Glomerular visceral epithelial cell (primary cell): ENCODE data around the gene PRDM13.
"Not testable (repeated sequence)": the region's sequence is repeated elsewhere in the genome, so short reads cannot be mapped to it uniquely, and the experiment has no call there.

ENCODE experiments used
- DNase-seq: peaks from one replicate; pipeline ENCODE4 v3.0.0-alpha.2; 2016; ENCODE audit errors: extremely low spot score

PRDM13 gene

GRCh38 chr6:99629293-99629692 lies 22.7 kb downstream of the PRDM13 start:
- DNase-seq, result no peak

DNA sequence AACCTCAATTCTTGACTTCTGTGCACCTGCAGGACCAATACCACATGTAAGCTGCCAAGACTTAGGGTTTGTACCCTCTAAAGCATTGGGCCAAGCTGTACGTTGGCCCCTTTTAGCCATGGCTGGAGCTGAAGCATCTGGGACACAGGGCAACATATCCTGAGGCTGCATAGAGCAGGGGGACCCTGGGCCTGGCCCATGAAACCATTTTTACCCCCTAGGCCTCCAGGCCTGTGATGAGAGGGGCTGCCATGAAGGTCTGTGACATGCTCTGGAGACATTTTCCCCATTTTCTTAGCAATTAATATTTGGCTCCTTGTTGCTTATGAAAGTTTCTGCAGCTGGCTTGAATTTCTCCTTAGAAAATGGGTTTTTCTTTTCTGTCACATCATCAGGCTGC lies 31.0 kb downstream of the PRDM13 start:
- DNase-seq, result no peak

DNA sequence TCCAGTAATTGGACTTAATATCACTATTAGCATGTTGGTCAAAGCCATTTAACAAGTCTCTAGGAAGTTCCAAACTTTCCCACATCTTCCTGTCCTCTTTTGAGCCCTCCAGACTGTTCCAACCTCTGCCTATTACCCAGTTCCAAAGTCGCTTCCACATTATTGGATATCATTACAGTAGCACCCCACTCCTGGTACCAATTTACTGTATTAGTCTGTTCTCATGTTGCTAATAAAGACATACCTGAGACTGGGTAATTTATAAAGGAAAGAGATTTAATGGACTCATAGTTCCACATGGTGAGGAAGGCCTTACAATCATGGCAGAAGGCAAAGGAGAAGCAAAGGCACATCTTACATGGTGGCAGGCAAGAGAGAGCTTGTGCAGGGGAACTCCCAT lies 31.7 kb downstream of the PRDM13 start:
- not testable (repeated sequence) for DNase-seq

DNA sequence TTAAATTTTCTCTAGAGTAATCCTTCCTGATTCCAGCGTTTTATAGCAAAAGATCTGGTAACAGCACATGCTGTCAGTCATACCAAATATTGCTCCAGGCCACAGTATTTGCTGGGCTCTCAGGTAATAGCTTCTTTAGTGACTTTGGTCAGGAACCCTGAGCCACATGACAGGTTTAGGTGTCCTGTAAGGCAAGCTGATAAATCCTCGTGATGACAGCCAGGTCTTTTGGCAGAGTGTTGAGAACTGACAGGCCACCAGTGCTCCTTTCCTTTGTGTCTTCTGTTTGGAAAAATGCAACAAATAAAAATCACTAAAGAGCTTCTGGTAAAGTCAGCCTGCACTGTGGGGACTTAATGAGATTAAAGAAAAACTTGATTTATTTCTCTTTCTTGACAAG lies 34.6 kb downstream of the PRDM13 start:
- DNase-seq, result no peak

DNA sequence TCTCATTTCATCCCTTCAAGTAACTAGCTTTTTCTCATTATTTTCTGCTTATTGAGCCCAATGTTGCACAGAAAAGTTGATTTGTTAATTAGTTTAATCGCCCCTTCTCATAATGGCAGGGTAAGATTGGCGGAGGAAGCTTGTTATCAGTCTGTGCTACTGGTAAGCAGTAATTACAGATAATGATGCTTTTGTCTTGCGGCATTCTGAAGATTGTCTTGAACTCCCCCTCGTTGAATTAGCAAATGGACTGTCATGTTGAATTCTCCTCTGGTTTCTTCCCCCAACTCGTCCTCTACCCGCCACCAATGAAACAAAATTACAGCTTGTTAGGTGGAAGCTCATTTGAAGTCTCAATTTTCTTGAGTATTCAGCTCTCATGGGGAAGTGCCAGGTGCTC lies 39.4 kb downstream of the PRDM13 start:
- no peak for DNase-seq

DNA sequence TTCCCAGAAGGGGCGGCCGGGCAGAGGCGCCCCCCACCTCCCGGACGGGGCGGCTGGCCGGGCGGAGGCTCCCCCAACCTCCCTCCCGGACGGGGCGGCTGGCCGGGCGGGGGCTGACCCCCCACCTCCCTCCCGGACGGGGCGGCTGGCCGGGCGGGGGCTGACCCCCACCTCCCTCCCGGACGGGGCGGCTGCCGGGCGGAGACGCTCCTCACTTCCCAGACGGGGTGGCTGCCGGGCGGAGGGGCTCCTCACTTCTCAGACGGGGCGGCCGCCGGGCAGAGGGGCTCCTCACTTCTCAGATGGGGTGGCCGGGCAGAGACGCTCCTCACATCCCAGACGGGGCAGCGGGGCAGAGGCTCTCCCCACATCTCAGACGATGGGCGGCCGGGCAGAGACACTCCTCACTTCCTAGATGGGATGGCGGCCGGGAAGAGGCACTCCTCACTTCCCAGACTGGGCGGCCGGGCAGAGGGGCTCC lies 43.5 kb downstream of the PRDM13 start:
- not testable (repeated sequence) for DNase-seq

DNA sequence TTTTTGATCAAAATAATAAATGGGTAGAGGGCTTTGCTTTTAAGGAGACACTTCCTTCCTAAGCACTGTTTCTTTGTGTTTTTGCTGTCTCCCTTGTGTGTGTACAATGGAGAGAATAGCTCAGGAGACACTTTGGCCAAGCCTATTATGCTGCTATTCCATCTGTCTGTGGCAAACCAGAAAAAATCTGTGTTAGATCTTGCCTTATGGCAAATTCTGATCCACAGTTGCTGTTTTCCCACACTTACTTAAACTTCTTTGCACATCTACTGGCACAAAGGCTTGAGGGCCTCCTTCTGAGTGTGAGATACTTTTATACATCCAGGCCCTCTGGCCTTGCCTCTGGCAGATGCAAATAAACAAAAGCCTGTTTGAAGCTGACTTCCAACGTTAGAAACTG lies 53.6 kb downstream of the PRDM13 start:
- DNase-seq, result no peak

DNA sequence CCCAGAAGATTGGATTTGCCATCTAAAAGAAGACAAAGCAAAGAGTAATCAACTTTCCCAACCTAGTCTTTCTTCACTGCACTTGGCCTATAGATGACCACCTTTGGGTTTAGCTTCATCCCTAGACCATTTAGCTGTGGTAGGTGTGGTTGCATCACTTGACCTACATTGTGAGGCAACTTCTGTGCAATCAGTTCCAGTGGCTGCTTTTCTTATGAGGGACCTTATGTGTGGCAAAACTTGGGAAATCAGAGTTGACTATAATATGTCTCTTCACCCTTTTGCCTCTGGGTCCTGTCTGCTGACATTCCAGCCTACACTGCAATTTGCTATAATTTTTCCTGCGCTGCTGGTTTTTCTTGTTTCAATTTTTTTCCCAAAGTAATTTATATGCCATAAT lies 55.2 kb downstream of the PRDM13 start:
- DNase-seq, result no peak

GRCh38 chr6:99662616-99663015 lies 56.0 kb downstream of the PRDM13 start:
- DNase-seq, result no peak
